GM21576 (cell line): ENCODE results near the gene LRP1B.

Source experiments
- ATAC-seq: cut with Tn5 transposase; IDR thresholded peaks from one replicate; pipeline ENCODE4 v1.9.1; 2021; ENCODE audit warnings: mild to moderate bottlenecking, moderate library complexity; ENCODE audit not compliant: unreplicated experiment

The LRP1B gene

GRCh38 chr2:141364821-141365220, 766.0 kb downstream of the LRP1B start:
- no peak for ATAC-seq

- ATAC-seq, result no peak
These were observed 768.5 kb downstream of the LRP1B start for GRCh38 chr2:141362311-141362710.

GRCh38 chr2:141348481-141348880, 782.3 kb downstream of the LRP1B start:
- ATAC-seq, result no peak

GRCh38 chr2:141341444-141341843, 789.4 kb downstream of the LRP1B start:
- no peak for ATAC-seq

- no peak for ATAC-seq
These were observed 799.7 kb downstream of the LRP1B start for GRCh38 chr2:141331127-141331526.

- no peak for ATAC-seq
These were observed 800.9 kb downstream of the LRP1B start for GRCh38 chr2:141329964-141330363.

GRCh38 chr2:141323571-141323970, 807.2 kb downstream of the LRP1B start:
- ATAC-seq, result no peak

GRCh38 chr2:141317986-141318385, 812.8 kb downstream of the LRP1B start:
- no peak for ATAC-seq

- ATAC-seq, result no peak
These were observed 814.2 kb downstream of the LRP1B start for GRCh38 chr2:141316606-141317005.

GRCh38 chr2:141316103-141316502, 814.7 kb downstream of the LRP1B start:
- no peak for ATAC-seq

GRCh38 chr2:141313972-141314371, 816.8 kb downstream of the LRP1B start:
- ATAC-seq, result no peak

GRCh38 chr2:141311430-141311829, 819.4 kb downstream of the LRP1B start:
- ATAC-seq, result no peak

GRCh38 chr2:141306368-141306767, 824.4 kb downstream of the LRP1B start:
- no peak for ATAC-seq

GRCh38 chr2:141301551-141301950, 829.3 kb downstream of the LRP1B start:
- ATAC-seq, result no peak

- no peak for ATAC-seq
These were observed 850.8 kb downstream of the LRP1B start for GRCh38 chr2:141280037-141280436.

GRCh38 chr2:141271346-141271745, 859.5 kb downstream of the LRP1B start:
- no peak for ATAC-seq

GRCh38 chr2:141264848-141265247, 866.0 kb downstream of the LRP1B start:
- no peak for ATAC-seq

- ATAC-seq, result no peak
These were observed 869.9 kb downstream of the LRP1B start for GRCh38 chr2:141260911-141261310.

- no peak for ATAC-seq
These were observed 871.1 kb downstream of the LRP1B start for GRCh38 chr2:141259683-141260082.

GRCh38 chr2:141242008-141242407, 888.8 kb downstream of the LRP1B start:
- no peak for ATAC-seq

GRCh38 chr2:141226560-141226959, 904.3 kb downstream of the LRP1B start:
- ATAC-seq, result no peak

- no peak for ATAC-seq
These were observed 923.8 kb downstream of the LRP1B start for GRCh38 chr2:141207036-141207385.

- ATAC-seq, result no peak
These were observed 929.7 kb downstream of the LRP1B start for GRCh38 chr2:141201016-141201565.

GRCh38 chr2:141200191-141200590, 930.6 kb downstream of the LRP1B start:
- no peak for ATAC-seq
